PFSK-1 (cell line): ENCODE results near the gene UGGT2.

ENCODE experiments used
- POLR2AphosphoS5 ChIP-seq: IDR thresholded peaks from 2 replicates; pipeline ENCODE4 v1.6.1; 2012; ENCODE audit warnings: low read depth, mild to moderate bottlenecking, control low read depth, low read length, moderate library complexity
- SIN3A ChIP-seq: IDR thresholded peaks from 2 replicates; pipeline ENCODE4 v1.6.1; 2012; ENCODE audit warnings: mild to moderate bottlenecking, low read length, moderate library complexity, borderline replicate concordance; ENCODE audit not compliant: insufficient read depth

GRCh38 chr13:95987841-95988240 lies 65.4 kb downstream of the UGGT2 start:
- TF ChIP-seq POLR2AphosphoS5 (no peak), SIN3A (no peak)
